Activated CD8-positive, alpha-beta memory T cell treated with anti-CD3 and anti-CD28 coated beads for 1 hour (primary cell): ENCODE results near the gene DBNDD2.

ENCODE experiments used
- DNase-seq, 2 donors: peaks; one replicate each; pipeline ENCODE4 v3.0.0-alpha.2; 2020; ENCODE audit warnings: low read depth in 1 of 2; ENCODE audit errors: extremely low read depth in 1 of 2

DBNDD2 gene

GRCh38 chr20:45445805-45446562, 37.9 kb downstream of the DBNDD2 start:
- no peak for DNase-seq

- DNase-seq: no peak
Observed at GRCh38 chr20:45448270-45448669, 40.2 kb downstream of the DBNDD2 start.

GRCh38 chr20:45449528-45449927, 41.4 kb downstream of the DBNDD2 start:
- DNase-seq: no peak

- DNase-seq: no peak
Observed at GRCh38 chr20:45450097-45450818, 42.2 kb downstream of the DBNDD2 start.

GRCh38 chr20:45452238-45452637, 44.1 kb downstream of the DBNDD2 start:
- no peak for DNase-seq

GRCh38 chr20:45452772-45453691, 44.9 kb downstream of the DBNDD2 start:
- no peak for DNase-seq

GRCh38 chr20:45456632-45457031, 48.5 kb downstream of the DBNDD2 start:
- DNase-seq: no peak

GRCh38 chr20:45459606-45460005, 51.5 kb downstream of the DBNDD2 start:
- DNase-seq: no peak
